Activated CD8-positive, alpha-beta T cell treated with anti-CD3 and anti-CD28 coated beads, Interleukin-2, amount 10 ng/mL, durations not matched to agents 7 days and 5 days (primary cell): ENCODE measurements around the gene SHROOM2. TPM values are rescaled to one million over a fixed set of nuclear protein-coding genes. Genes with fewer than 3 reads are reported as not detected.
"Not testable (repeated sequence)": the region's sequence is repeated elsewhere in the genome, so short reads cannot be mapped to it uniquely, and the experiment has no call there.

Experiments
- ATAC-seq: fragments of 150-1000 bp; cut with Tn5 transposase; one replicate; pipeline ENCODE4 v1.10.0; 2021; ENCODE audit warnings: moderate library complexity
- CTCF ChIA-PET: fragments of 350-600 bp; sonication (Branson Sonifier 250); formaldehyde crosslinking; loops from one replicate; lab custom pipeline; 2021; ENCODE audit warnings: antibody characterized with exemption; lab: Charles Lee
- POLR2A ChIA-PET: fragments of 350-600 bp; sonication (Branson Sonifier 250); formaldehyde crosslinking; loops from one replicate; lab custom pipeline; 2021; ENCODE audit warnings: antibody characterized with exemption; lab: Charles Lee
- DNase-seq: peaks from one replicate; pipeline ENCODE4 v3.0.0-alpha.2; 2020
- H3K27ac Mint-ChIP-seq: one replicate; pipeline ENCODE4 v1.8.0; 2021; ENCODE audit warnings: mild to moderate bottlenecking, mixed read lengths
- H3K27me3 Mint-ChIP-seq: one replicate; pipeline ENCODE4 v1.8.0; 2021; ENCODE audit warnings: low read depth, mixed read lengths
- H3K36me3 Mint-ChIP-seq: one replicate; pipeline ENCODE4 v1.8.0; 2021; ENCODE audit warnings: low read depth, mixed read lengths
- H3K4me1 Mint-ChIP-seq: one replicate; pipeline ENCODE4 v1.8.0; 2021; ENCODE audit warnings: low read depth, mixed read lengths
- H3K4me3 Mint-ChIP-seq: one replicate; pipeline ENCODE4 v1.8.0; 2021; ENCODE audit warnings: mild to moderate bottlenecking, mixed read lengths
- H3K9me3 Mint-ChIP-seq: one replicate; pipeline ENCODE4 v1.8.0; 2022; ENCODE audit warnings: mixed read lengths; ENCODE audit not compliant: insufficient read depth
- total RNA-seq, 2 experiments: library from RNA; stranded (reverse); gene quantifications; one replicate each; pipeline ENCODE4 v1.2.3, GENCODE V29; 2021

The SHROOM2 gene
- total RNA-seq, 2 experiments from 2014 or later, result not detected

- DNase-seq (no peak), ATAC-seq (no peak)
- Mint-ChIP-seq H3K9me3 (no peaks in the 10 kb centered on the region), H3K4me3 (no peak overlapping the region), H3K4me1 (no peaks in the 10 kb centered on the region), H3K27me3 (peaks cover 4% of the 10 kb centered on the region), H3K27ac (no peak overlapping the region), H3K36me3 (no peaks in the 10 kb centered on the region)
- CTCF ChIA-PET, result no interaction called here
- POLR2A ChIA-PET, result no interaction called here
Observed at GRCh38 chrX:9759337-9759736, 26.9 kb upstream of the SHROOM2 start.

GRCh38 chrX:9765072-9765736, 21.0 kb upstream of the SHROOM2 start:
- H3K4me3 Mint-ChIP-seq, result no peak overlapping the region
- peaks cover 9% of the 10 kb centered on the region for H3K27me3 Mint-ChIP-seq
- peaks cover 11% of the 10 kb centered on the region for H3K4me1 Mint-ChIP-seq
- CTCF ChIA-PET, result no interaction called here
- H3K27ac Mint-ChIP-seq, result no peak overlapping the region
- DNase-seq, result no peak
- no peaks in the 10 kb centered on the region for H3K9me3 Mint-ChIP-seq
- POLR2A ChIA-PET, result no interaction called here
- no peaks in the 10 kb centered on the region for H3K36me3 Mint-ChIP-seq
- ATAC-seq, result no peak

GRCh38 chrX:9765737-9766097, 20.5 kb upstream of the SHROOM2 start, which contains the start of gene GPR143:
TSS of gene GPR143 (minus strand) at chrX:9765847. CDS start at chrX:9765817, 30 bp downstream.
- H3K27ac Mint-ChIP-seq, result no peak within 1 kb of the TSS

GRCh38 chrX:9767375-9767774, 18.9 kb upstream of the SHROOM2 start:
- ATAC-seq (no peak), DNase-seq (no peak)
- H3K36me3 Mint-ChIP-seq, result no peaks in the 10 kb centered on the region
- POLR2A ChIA-PET, result no interaction called here
- H3K4me1 Mint-ChIP-seq, result peaks cover 11% of the 10 kb centered on the region
- CTCF ChIA-PET, result no interaction called here
- H3K27ac Mint-ChIP-seq, result no peak overlapping the region
- peaks cover 10% of the 10 kb centered on the region for H3K27me3 Mint-ChIP-seq
- H3K4me3 Mint-ChIP-seq, result no peak overlapping the region
- H3K9me3 Mint-ChIP-seq, result no peaks in the 10 kb centered on the region

More at GRCh38 chrX:9765737-9766097, 20.5 kb upstream of the SHROOM2 start, which contains the start of gene GPR143:
- Mint-ChIP-seq H3K27me3 (peaks cover 12% of the 10 kb centered on the region), H3K36me3 (no peaks in the 10 kb centered on the region), H3K4me3 (no peak within 1 kb of the TSS), H3K9me3 (no peaks in the 10 kb centered on the region), H3K4me1 (peaks cover 11% of the 10 kb centered on the region)
- CTCF ChIA-PET, result no interaction called here
- ATAC-seq, result no peak
- DNase-seq, result no peak
- POLR2A ChIA-PET, result no interaction called here

GRCh38 chrX:9768321-9768839, 17.8 kb upstream of the SHROOM2 start:
- ATAC-seq, H3K36me3 Mint-ChIP-seq, POLR2A ChIA-PET, H3K9me3 Mint-ChIP-seq, CTCF ChIA-PET, DNase-seq, H3K27ac Mint-ChIP-seq, H3K4me3 Mint-ChIP-seq: not testable (repeated sequence)
- Mint-ChIP-seq H3K4me1 (peaks cover 11% of the 10 kb centered on the region), H3K27me3 (peaks cover 11% of the 10 kb centered on the region)

- no peak for DNase-seq
- no peak for ATAC-seq
- H3K36me3 Mint-ChIP-seq, result no peaks in the 10 kb centered on the region
- ChIA-PET POLR2A (no interaction called here), CTCF (no interaction called here)
- H3K9me3 Mint-ChIP-seq, result no peaks in the 10 kb centered on the region
- H3K4me3 Mint-ChIP-seq, result no peak overlapping the region
- H3K27me3 Mint-ChIP-seq, result peaks cover 15% of the 10 kb centered on the region
- no peak overlapping the region for H3K27ac Mint-ChIP-seq
- H3K4me1 Mint-ChIP-seq, result peaks cover 11% of the 10 kb centered on the region
Observed at GRCh38 chrX:9770319-9770718, 15.9 kb upstream of the SHROOM2 start.

GRCh38 chrX:9772943-9773342, 13.3 kb upstream of the SHROOM2 start:
- peaks cover 9% of the 10 kb centered on the region for H3K4me1 Mint-ChIP-seq
- ChIA-PET CTCF (no interaction called here), POLR2A (no interaction called here)
- H3K9me3 Mint-ChIP-seq, result no peaks in the 10 kb centered on the region
- H3K36me3 Mint-ChIP-seq, result no peaks in the 10 kb centered on the region
- DNase-seq (no peak), ATAC-seq (no peak)
- H3K4me3 Mint-ChIP-seq, result no peak overlapping the region
- H3K27ac Mint-ChIP-seq, result no peak overlapping the region
- peaks cover 10% of the 10 kb centered on the region for H3K27me3 Mint-ChIP-seq

GRCh38 chrX:9775930-9776329, 10.3 kb upstream of the SHROOM2 start:
- no peak overlapping the region for H3K27ac Mint-ChIP-seq
- no peak for DNase-seq
- no peaks in the 10 kb centered on the region for H3K36me3 Mint-ChIP-seq
- ChIA-PET CTCF (no interaction called here), POLR2A (no interaction called here)
- H3K27me3 Mint-ChIP-seq, result peaks cover 10% of the 10 kb centered on the region
- no peak for ATAC-seq
- no peaks in the 10 kb centered on the region for H3K9me3 Mint-ChIP-seq
- no peak overlapping the region for H3K4me3 Mint-ChIP-seq
- peaks cover 5% of the 10 kb centered on the region for H3K4me1 Mint-ChIP-seq

GRCh38 chrX:9781941-9782340, 4.3 kb upstream of the SHROOM2 start:
- ChIA-PET CTCF (no interaction called here), POLR2A (no interaction called here)
- H3K36me3 Mint-ChIP-seq, result no peaks in the 10 kb centered on the region

GRCh38 chrX:9784332-9784731, 1.9 kb upstream of the SHROOM2 start:
- Mint-ChIP-seq H3K9me3 (no peaks in the 10 kb centered on the region), H3K36me3 (no peaks in the 10 kb centered on the region), H3K4me3 (no peak overlapping the region), H3K27ac (no peak overlapping the region), H3K4me1 (no peaks in the 10 kb centered on the region), H3K27me3 (peaks cover 30% of the 10 kb centered on the region)
- no peak for DNase-seq
- ChIA-PET CTCF (no interaction called here), POLR2A (no interaction called here)
- ATAC-seq, result no peak

More at GRCh38 chrX:9781941-9782340, 4.3 kb upstream of the SHROOM2 start:
- ATAC-seq, result no peak
- Mint-ChIP-seq H3K4me3 (no peak overlapping the region), H3K27ac (no peak overlapping the region), H3K4me1 (no peaks in the 10 kb centered on the region), H3K27me3 (peaks cover 17% of the 10 kb centered on the region), H3K9me3 (no peaks in the 10 kb centered on the region)
- DNase-seq, result no peak

- Mint-ChIP-seq H3K27ac (no peak overlapping the region), H3K36me3 (no peaks in the 10 kb centered on the region), H3K27me3 (peaks cover 31% of the 10 kb centered on the region), H3K4me3 (no peak overlapping the region), H3K9me3 (no peaks in the 10 kb centered on the region), H3K4me1 (no peaks in the 10 kb centered on the region)
- DNase-seq, result no peak
- no peak for ATAC-seq
- POLR2A ChIA-PET, result no interaction called here
- CTCF ChIA-PET, result no interaction called here
Observed at GRCh38 chrX:9785254-9785943, 830 bp upstream of the SHROOM2 start.

- no peaks in the 10 kb centered on the region for H3K9me3 Mint-ChIP-seq
- POLR2A ChIA-PET, result no interaction called here
- peaks cover 33% of the 10 kb centered on the region for H3K27me3 Mint-ChIP-seq
- no peak for ATAC-seq
- DNase-seq, result no peak
- no peak overlapping the region for H3K27ac Mint-ChIP-seq
- CTCF ChIA-PET, result no interaction called here
- no peaks in the 10 kb centered on the region for H3K4me1 Mint-ChIP-seq
- H3K4me3 Mint-ChIP-seq, result no peak overlapping the region
- no peaks in the 10 kb centered on the region for H3K36me3 Mint-ChIP-seq
Observed at GRCh38 chrX:9786798-9787635, 788 bp downstream of the SHROOM2 start.
